Measurements from ENCODE around the gene OSBP2. TPM values are rescaled to one million over a fixed set of nuclear protein-coding genes. Genes with fewer than 3 reads are reported as not detected.
A peak's percentile ranks its signal among the peaks of the same experiment; 100 is the strongest.

The OSBP2 gene
- total RNA-seq, 2 donors from 2014 or later: 6.8 to 11.1 TPM

GRCh38 chr22:30720263-30720837 is 25.7 kb downstream of the OSBP2 start:
- peaks cover 4% of the 10 kb centered on the region for H3K27me3 Mint-ChIP-seq (ENCODE audit: insufficient read depth)
- Histone ChIP-seq H3K27ac (ENCODE audit: low read depth, low read length) (no peak overlapping the region), H3K4me3 (ENCODE audit: low read length) (no peak overlapping the region), H3K9ac (ENCODE audit: extremely low read depth, low read length, poor library complexity, severe bottlenecking) (no peak overlapping the region), H3K4me1 (ENCODE audit: control insufficient read depth, insufficient read depth, low read length) (peaks cover 7% of the 10 kb centered on the region), H3K27me3 (ENCODE audit: control insufficient read depth, insufficient read depth, low read length, poor library complexity, severe bottlenecking) (no peaks in the 10 kb centered on the region), H3K9me3 (ENCODE audit: control insufficient read depth, low read length) (no peaks in the 10 kb centered on the region), H3K36me3 (ENCODE audit: control insufficient read depth, insufficient read depth, low read length) (no peaks in the 10 kb centered on the region)
- H3K4me1 Mint-ChIP-seq: peaks cover 34% of the 10 kb centered on the region
- TF ChIP-seq CTCF (conservative IDR thresholded peaks at IDR 0.05): no peak
- H3K4me3 Mint-ChIP-seq: no peak overlapping the region
- no peak for DNase-seq
- no peaks in the 10 kb centered on the region for H3K9me3 Mint-ChIP-seq
- peak overlapping the region; percentile 34 for H3K27ac Mint-ChIP-seq
- no peaks in the 10 kb centered on the region for H3K36me3 Mint-ChIP-seq (ENCODE audit: low read depth)
- 74 to 88% methylated on average over 3 to 5 of the region's 5 CpGs for WGBS, 2 experiments (ENCODE audit: insufficient coverage in 1 of 2, insufficient read length in 1 of 2)

- 87 to 100% methylated on average over 3 to 4 of the region's 4 CpGs for WGBS, 2 experiments (ENCODE audit: insufficient coverage in 1 of 2, insufficient read length in 1 of 2)
- H3K27ac Mint-ChIP-seq: no peak overlapping the region
Measured at GRCh38 chr22:30721741-30722140, 27.1 kb downstream of the OSBP2 start.

GRCh38 chr22:30728826-30729225 is 34.2 kb downstream of the OSBP2 start:
- Mint-ChIP-seq H3K27ac (no peak overlapping the region), H3K4me3 (no peak overlapping the region), H3K36me3 (ENCODE audit: low read depth) (no peaks in the 10 kb centered on the region), H3K4me1 (no peaks in the 10 kb centered on the region), H3K27me3 (ENCODE audit: insufficient read depth) (peaks cover 2% of the 10 kb centered on the region), H3K9me3 (no peaks in the 10 kb centered on the region)
- H3K36me3 ChIP-seq (ENCODE audit: control insufficient read depth, insufficient read depth, low read length): no peaks in the 10 kb centered on the region
- no peak overlapping the region for H3K27ac ChIP-seq (ENCODE audit: low read depth, low read length)
- no peak overlapping the region for H3K9ac ChIP-seq (ENCODE audit: extremely low read depth, low read length, poor library complexity, severe bottlenecking)
- 91 to 100% methylated on average over 1 to 2 of the region's 2 CpGs for WGBS, 2 experiments (ENCODE audit: insufficient coverage in 1 of 2, insufficient read length in 1 of 2)
- DNase-seq: no peak
- no peaks in the 10 kb centered on the region for H3K4me1 ChIP-seq (ENCODE audit: control insufficient read depth, insufficient read depth, low read length)
- no peaks in the 10 kb centered on the region for H3K9me3 ChIP-seq (ENCODE audit: control insufficient read depth, low read length)
- TF ChIP-seq CTCF (conservative IDR thresholded peaks at IDR 0.05): no peak
- no peaks in the 10 kb centered on the region for H3K27me3 ChIP-seq (ENCODE audit: control insufficient read depth, insufficient read depth, low read length, poor library complexity, severe bottlenecking)
- H3K4me3 ChIP-seq (ENCODE audit: low read length): no peak overlapping the region

More at GRCh38 chr22:30721741-30722140, 27.1 kb downstream of the OSBP2 start:
- H3K36me3 Mint-ChIP-seq (ENCODE audit: low read depth): no peaks in the 10 kb centered on the region
- no peaks in the 10 kb centered on the region for H3K9me3 ChIP-seq (ENCODE audit: control insufficient read depth, low read length)
- H3K9ac ChIP-seq (ENCODE audit: extremely low read depth, low read length, poor library complexity, severe bottlenecking): no peak overlapping the region
- no peak for TF ChIP-seq CTCF (conservative IDR thresholded peaks at IDR 0.05)
- H3K27me3 Mint-ChIP-seq (ENCODE audit: insufficient read depth): peaks cover 4% of the 10 kb centered on the region
- H3K4me3 Mint-ChIP-seq: no peak overlapping the region
- H3K4me1 Mint-ChIP-seq: peaks cover 34% of the 10 kb centered on the region
- H3K9me3 Mint-ChIP-seq: no peaks in the 10 kb centered on the region
- no peak overlapping the region for H3K4me3 ChIP-seq (ENCODE audit: low read length)
- no peak for DNase-seq
- H3K36me3 ChIP-seq (ENCODE audit: control insufficient read depth, insufficient read depth, low read length): no peaks in the 10 kb centered on the region
- H3K27ac ChIP-seq (ENCODE audit: low read depth, low read length): no peak overlapping the region
- no peaks in the 10 kb centered on the region for H3K27me3 ChIP-seq (ENCODE audit: control insufficient read depth, insufficient read depth, low read length, poor library complexity, severe bottlenecking)
- peaks cover 7% of the 10 kb centered on the region for H3K4me1 ChIP-seq (ENCODE audit: control insufficient read depth, insufficient read depth, low read length)
